ENCODE measurements around the gene GUCY1A2. TPM values are rescaled to one million over a fixed set of nuclear protein-coding genes. Genes with fewer than 3 reads are reported as not detected.

The GUCY1A2 gene
- total and polyA plus RNA-seq, 2 donors (not counting 1 experiment from before 2014, with no cell fraction given) = not detected

- H3K27ac Mint-ChIP-seq = no peak overlapping the region
- DNase-seq (no peak), ATAC-seq (ENCODE audit: low read depth) (no peak)
- WGBS (ENCODE audit: insufficient coverage) = 90% methylated on average over 2 of the region's 3 CpGs
- H3K4me1 Mint-ChIP-seq = no peaks in the 10 kb centered on the region
- H3K27me3 ChIP-seq (replicated peaks in 1 of 4; ENCODE audit: control extremely low read depth in 1 of 4, control insufficient read depth in 3 of 4, insufficient read depth in 4 of 4, low read length in 3 of 4) = no peaks in the 10 kb centered on the region
- no peaks in the 10 kb centered on the region for H3K36me3 ChIP-seq (replicated peaks in 1 of 2; ENCODE audit: control extremely low read depth in 1 of 2, control insufficient read depth in 1 of 2, extremely low read depth in 1 of 2, insufficient read depth in 2 of 2, low read length in 1 of 2)
- no peak overlapping the region for H3K4me2 ChIP-seq (replicated peaks; ENCODE audit: low read depth, low read length, poor library complexity, severe bottlenecking)
- no peaks in the 10 kb centered on the region for H3K9me3 Mint-ChIP-seq (ENCODE audit: insufficient read depth)
- H3K27me3 Mint-ChIP-seq = no peaks in the 10 kb centered on the region
- no peak overlapping the region for H2AFZ ChIP-seq (ENCODE audit: insufficient read depth, low read depth, low read length, poor library complexity, severe bottlenecking)
- intact Hi-C loops (cut with micrococcal nuclease) = no loop called here
- no peak overlapping the region for H3K4me3 Mint-ChIP-seq
- no peak overlapping the region for H3K9ac ChIP-seq (ENCODE audit: low read length)
- no peaks in the 10 kb centered on the region for H3K79me2 ChIP-seq (ENCODE audit: control insufficient read depth, insufficient read depth, low read length)
- no peak overlapping the region for H3K4me3 ChIP-seq (ENCODE audit: control extremely low read depth in 1 of 5, extremely low read depth in 1 of 5, insufficient read depth in 1 of 5, low read depth in 2 of 5, low read length in 4 of 5)
- no peak overlapping the region for H3K27ac ChIP-seq (ENCODE audit: low read length in 2 of 2)
- H4K20me1 ChIP-seq (ENCODE audit: control insufficient read depth, insufficient read depth, low read length, poor library complexity, severe bottlenecking) = no peaks in the 10 kb centered on the region
- CTCF ChIA-PET = no interaction called here
- POLR2A ChIA-PET = no interaction called here
- TF ChIP-seq EZH2 (IDR thresholded peaks at IDR 0.05; ENCODE audit: borderline replicate concordance, insufficient read depth, low read depth, low read length, poor library complexity, severe bottlenecking) (no peak), CTCF (IDR thresholded peaks at IDR 0.05) (no peak)
- H3K4me1 ChIP-seq (ENCODE audit: control insufficient read depth in 2 of 2, insufficient read depth in 2 of 2, low read length in 2 of 2) = no peaks in the 10 kb centered on the region
- peaks cover 0 to under 1% (median 0%) of the 10 kb centered on the region in 3 donors for H3K9me3 ChIP-seq (ENCODE audit: control extremely low read depth in 1 of 3, control insufficient read depth in 2 of 3, insufficient read depth in 1 of 3, low read length in 2 of 3)
Measured at GRCh38 chr11:106996691-106997090, 21.6 kb downstream of the GUCY1A2 start.

GRCh38 chr11:106990331-106990730 is 27.9 kb downstream of the GUCY1A2 start:
- Histone ChIP-seq H3K9me3 (ENCODE audit: control extremely low read depth in 1 of 3, control insufficient read depth in 2 of 3, insufficient read depth in 1 of 3, low read length in 2 of 3) (peaks cover 0 to 1% (median 0%) of the 10 kb centered on the region in 3 donors), H3K4me3 (ENCODE audit: control extremely low read depth in 1 of 5, extremely low read depth in 1 of 5, insufficient read depth in 1 of 5, low read depth in 2 of 5, low read length in 4 of 5) (no peak overlapping the region), H3K79me2 (ENCODE audit: control insufficient read depth, insufficient read depth, low read length) (no peaks in the 10 kb centered on the region), H3K27me3 (replicated peaks in 1 of 4; ENCODE audit: control extremely low read depth in 1 of 4, control insufficient read depth in 3 of 4, insufficient read depth in 4 of 4, low read length in 3 of 4) (no peaks in the 10 kb centered on the region), H3K27ac (ENCODE audit: low read length in 2 of 2) (no peak overlapping the region), H2AFZ (ENCODE audit: insufficient read depth, low read depth, low read length, poor library complexity, severe bottlenecking) (no peak overlapping the region), H3K36me3 (replicated peaks in 1 of 2; ENCODE audit: control extremely low read depth in 1 of 2, control insufficient read depth in 1 of 2, extremely low read depth in 1 of 2, insufficient read depth in 2 of 2, low read length in 1 of 2) (no peaks in the 10 kb centered on the region), H3K4me1 (ENCODE audit: control insufficient read depth in 2 of 2, insufficient read depth in 2 of 2, low read length in 2 of 2) (no peaks in the 10 kb centered on the region), H4K20me1 (ENCODE audit: control insufficient read depth, insufficient read depth, low read length, poor library complexity, severe bottlenecking) (no peaks in the 10 kb centered on the region), H3K9ac (ENCODE audit: low read length) (no peak overlapping the region), H3K4me2 (replicated peaks; ENCODE audit: low read depth, low read length, poor library complexity, severe bottlenecking) (no peak overlapping the region)
- TF ChIP-seq CTCF (IDR thresholded peaks at IDR 0.05) (no peak), EZH2 (IDR thresholded peaks at IDR 0.05; ENCODE audit: borderline replicate concordance, insufficient read depth, low read depth, low read length, poor library complexity, severe bottlenecking) (no peak)
- Mint-ChIP-seq H3K4me1 (no peaks in the 10 kb centered on the region), H3K9me3 (ENCODE audit: insufficient read depth) (no peaks in the 10 kb centered on the region), H3K27ac (no peak overlapping the region), H3K27me3 (no peaks in the 10 kb centered on the region), H3K4me3 (no peak overlapping the region)
- DNase-seq (no peak), ATAC-seq (ENCODE audit: low read depth) (no peak)
- CTCF ChIA-PET = no interaction called here
- 85% methylated on average over 5 of the region's 10 CpGs for WGBS (ENCODE audit: insufficient coverage)
- intact Hi-C loops (cut with micrococcal nuclease) = no loop called here
- POLR2A ChIA-PET = no interaction called here

All from B cell (primary cell).